Measurements from ENCODE around the gene SSBP2. TPM values are rescaled to one million over a fixed set of nuclear protein-coding genes. Genes with fewer than 3 reads are reported as not detected.

The SSBP2 gene
- total RNA-seq, 1 donor from 2014 or later, result 44.7 TPM

GRCh38 chr5:81389025-81389424 is 361.9 kb downstream of the SSBP2 start:
- intact Hi-C loops (cut with micrococcal nuclease), result no loop called here
- no peak for DNase-seq
- ATAC-seq, result no peak

DNA sequence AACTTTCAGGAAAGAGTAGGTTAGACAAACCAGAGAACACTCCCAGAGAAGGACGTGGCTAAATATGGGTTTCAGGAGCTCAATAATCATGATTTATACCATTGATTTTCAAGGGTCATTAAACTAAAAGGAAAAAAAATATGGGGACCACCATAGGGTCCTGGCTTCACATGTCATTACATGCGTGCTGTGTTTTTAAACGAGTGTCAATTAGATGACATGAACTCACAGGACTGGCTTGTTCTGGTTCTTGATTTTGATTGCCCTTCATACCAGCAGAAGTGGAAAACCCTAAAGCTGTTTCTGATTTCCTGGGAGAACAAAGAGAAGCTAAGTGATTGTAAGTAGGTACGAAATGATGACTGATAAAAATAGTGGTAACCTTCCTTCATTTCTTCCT is 362.7 kb downstream of the SSBP2 start:
- DNase-seq (no peak), ATAC-seq (no peak)
- intact Hi-C loops (cut with micrococcal nuclease), result no loop called here

GRCh38 chr5:81383867-81384266 is 367.0 kb downstream of the SSBP2 start:
- DNase-seq, result no peak
- no peak for ATAC-seq
- intact Hi-C loops (cut with micrococcal nuclease), result no loop called here

DNA sequence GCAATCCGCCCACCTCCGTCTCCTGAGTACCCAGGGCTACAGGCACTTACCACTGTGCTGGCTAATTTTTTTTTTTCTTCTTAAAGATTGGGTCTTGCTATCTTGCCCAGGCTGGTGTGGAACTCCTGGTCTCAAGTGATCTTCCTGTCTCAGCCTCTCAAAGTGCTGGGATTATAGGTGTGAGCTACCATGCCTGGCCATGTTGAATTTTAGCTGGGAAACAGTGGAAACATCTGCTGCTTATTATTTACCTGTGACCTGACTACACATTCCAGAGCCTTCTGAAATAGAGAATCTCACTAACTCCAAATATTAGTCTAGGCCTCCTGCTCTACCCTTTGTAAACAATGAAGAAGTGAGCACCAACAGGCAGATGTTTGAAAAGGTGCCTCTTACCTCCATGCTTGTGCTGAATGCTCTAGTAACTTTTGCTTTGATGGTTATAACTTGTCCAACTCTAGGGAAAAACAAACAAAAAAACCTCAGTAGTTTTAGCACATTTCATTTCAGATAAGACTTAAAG is 379.5 kb downstream of the SSBP2 start:
- intact Hi-C loops (cut with micrococcal nuclease), result no loop called here
- DNase-seq (no peak), ATAC-seq (no peak)

DNA sequence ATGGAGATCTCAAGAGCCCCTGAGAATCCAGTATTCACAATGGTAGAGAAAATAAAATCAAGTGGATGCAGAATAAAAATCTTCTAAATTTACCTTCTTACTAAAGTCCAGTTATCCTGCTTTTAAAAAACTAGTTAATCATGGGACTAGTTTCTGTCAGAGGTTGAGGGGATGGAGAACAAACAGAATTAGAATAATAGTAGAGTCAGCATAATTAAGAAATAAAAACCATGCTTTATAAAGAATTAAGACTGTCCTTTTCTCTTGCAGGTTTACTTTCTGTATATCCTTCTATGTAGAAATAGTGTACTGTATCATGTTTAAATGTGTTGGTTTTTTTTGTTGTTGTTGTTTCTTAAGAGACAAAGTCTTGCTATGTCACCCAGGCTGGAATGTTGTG is 380.0 kb downstream of the SSBP2 start:
- DNase-seq (no peak), ATAC-seq (no peak)
- intact Hi-C loops (cut with micrococcal nuclease), result no loop called here

DNA sequence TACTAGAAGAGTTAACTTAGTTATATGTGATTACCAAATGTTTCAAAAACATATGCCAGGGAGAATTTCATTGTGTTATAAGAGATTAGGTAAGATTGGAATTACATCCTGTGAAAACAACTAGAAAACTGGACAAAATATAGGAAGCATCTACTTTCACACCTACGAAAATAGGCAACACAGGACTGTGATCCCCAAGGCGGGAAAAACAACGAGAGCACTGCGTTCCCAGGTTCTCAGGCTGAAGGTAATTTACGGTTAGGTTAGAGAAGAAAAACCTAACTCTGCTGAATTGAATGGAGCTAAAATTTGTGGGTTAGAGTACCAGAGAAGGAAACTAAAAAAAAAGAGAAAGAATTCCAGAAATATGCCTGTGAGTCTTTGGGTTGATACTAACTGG is 385.4 kb downstream of the SSBP2 start:
- intact Hi-C loops (cut with micrococcal nuclease), result no loop called here
- ATAC-seq, result no peak
- no peak for DNase-seq

GRCh38 chr5:81363093-81363871 is 387.6 kb downstream of the SSBP2 start:
- intact Hi-C loops (cut with micrococcal nuclease), result no loop called here
- no peak for DNase-seq
- no peak for ATAC-seq

Other genes with a start within 250 kb of the SSBP2 start
- gene ATG10, start 220.9 kb upstream of the SSBP2 start, total RNA-seq, result 4.3 TPM

Data from left ventricle myocardium superior (tissue), 1 donor.